NCI-H1048 (cell line): ENCODE measurements around the gene PVR.
"Not testable (repeated sequence)": the region's sequence is repeated elsewhere in the genome, so short reads cannot be mapped to it uniquely, and the experiment has no call there.

ENCODE experiments used
- DNase-seq: peaks from one replicate; lab custom pipeline; 2025; lab: John Stamatoyannopoulos, UW

Gene PVR

GRCh38 chr19:44645407-44646048, 1.8 kb downstream of the PVR start:
- no peak for DNase-seq

GRCh38 chr19:44646049-44646416, 2.3 kb downstream of the PVR start:
- no peak for DNase-seq

- no peak for DNase-seq
Measured at GRCh38 chr19:44647144-44647543, 3.4 kb downstream of the PVR start.

GRCh38 chr19:44648631-44649251, 5.0 kb downstream of the PVR start:
- DNase-seq, result no peak

- DNase-seq, result no peak
Measured at GRCh38 chr19:44649578-44650145, 6.0 kb downstream of the PVR start.

GRCh38 chr19:44653343-44653742, 9.6 kb downstream of the PVR start:
- no peak for DNase-seq

- no peak for DNase-seq
Measured at GRCh38 chr19:44653977-44654774, 10.5 kb downstream of the PVR start.

GRCh38 chr19:44657211-44657921, 13.7 kb downstream of the PVR start:
- peak; percentile 15 for DNase-seq

- no peak for DNase-seq
Measured at GRCh38 chr19:44658069-44658733, 14.5 kb downstream of the PVR start.

GRCh38 chr19:44660081-44660480, 16.4 kb downstream of the PVR start:
- DNase-seq, result no peak

- no peak for DNase-seq
Measured at GRCh38 chr19:44661205-44661604, 17.5 kb downstream of the PVR start.

- DNase-seq, result no peak
Measured at GRCh38 chr19:44661904-44662303, 18.2 kb downstream of the PVR start.

GRCh38 chr19:44662691-44663385, 19.1 kb downstream of the PVR start:
- no peak for DNase-seq

GRCh38 chr19:44663996-44664395, 20.3 kb downstream of the PVR start:
- DNase-seq, result no peak

GRCh38 chr19:44664976-44665375, 21.3 kb downstream of the PVR start:
- DNase-seq, result no peak

- no peak for DNase-seq
Measured at GRCh38 chr19:44666852-44667556, 23.3 kb downstream of the PVR start.

GRCh38 chr19:44668985-44669764, 25.5 kb downstream of the PVR start:
- no peak for DNase-seq

GRCh38 chr19:44670027-44670426, 26.3 kb downstream of the PVR start:
- not testable (repeated sequence) for DNase-seq

GRCh38 chr19:44671400-44671799, 27.7 kb downstream of the PVR start, which contains the start of gene CEACAM19:
Gene CEACAM19 (plus strand): TSS chr19:44671482. CDS start chr19:44671932, 450 bp downstream.
- no peak for DNase-seq
